ENCODE results near the gene ARHGEF11. TPM values are rescaled to one million over a fixed set of nuclear protein-coding genes. Genes with fewer than 3 reads are reported as not detected.

Gene ARHGEF11
- total and polyA plus RNA-seq, 2 of the 4 experiments (the other 2 are of a cell fraction), result 16.8 to 17.2 TPM

GRCh38 chr1:156921053-156921529 lies 124.5 kb downstream of the ARHGEF11 start:
- Histone ChIP-seq H2BK15ac (ENCODE audit: low read depth, low read length) (no peak overlapping the region), H3K79me1 (ENCODE audit: low read depth in 1 of 2, low read length in 2 of 2) (no peaks in the 10 kb centered on the region), H3K4me1 (ENCODE audit: control insufficient read depth, insufficient read depth, low read length) (peaks cover 2% of the 10 kb centered on the region), H3K4me3 (ENCODE audit: insufficient read depth, low read depth, low read length) (no peak overlapping the region), H3K9me1 (ENCODE audit: insufficient read depth, low read length) (no peaks in the 10 kb centered on the region; the same call in 1 of the 2 replicates), H2AK5ac (ENCODE audit: low read depth, low read length) (no peak overlapping the region), H3K4me2 (ENCODE audit: low read depth, low read length) (no peak overlapping the region), H3K18ac (ENCODE audit: low read depth, low read length) (no peak overlapping the region), H3K23ac (ENCODE audit: low read depth, low read length) (no peak overlapping the region), H4K20me1 (ENCODE audit: insufficient read depth, low read length) (no peaks in the 10 kb centered on the region; the same call in 1 of the 2 replicates), H2BK120ac (ENCODE audit: low read depth, low read length) (no peak overlapping the region), H3K9me3 (ENCODE audit: control insufficient read depth, insufficient read depth, low read length) (no peaks in the 10 kb centered on the region), H3K27me3 (ENCODE audit: control insufficient read depth, insufficient read depth, low read length) (peaks cover 49% of the 10 kb centered on the region), H3K9ac (ENCODE audit: low read depth, low read length) (no peak overlapping the region), H2BK20ac (ENCODE audit: low read depth, low read length) (no peak overlapping the region), H4K8ac (ENCODE audit: low read depth in 2 of 2, low read length in 2 of 2) (no peak overlapping the region), H2AK9ac (replicated peaks; ENCODE audit: low read depth, low read length, poor library complexity) (no peak overlapping the region), H3K36me3 (ENCODE audit: control insufficient read depth, insufficient read depth, low read length) (no peaks in the 10 kb centered on the region), H4K5ac (ENCODE audit: low read depth, low read length) (no peak overlapping the region), H2AFZ (replicated peaks; ENCODE audit: low read length, poor library complexity) (no peak overlapping the region), H4K91ac (ENCODE audit: insufficient read depth, low read depth, low read length) (no peak overlapping the region), H3K4ac (ENCODE audit: low read depth, low read length) (no peak overlapping the region), H3K56ac (ENCODE audit: extremely low read depth, insufficient read depth, low read length) (no peak overlapping the region), H3K14ac (replicated peaks; ENCODE audit: low read depth, low read length) (no peak overlapping the region), H2BK5ac (ENCODE audit: low read depth, low read length, poor library complexity, severe bottlenecking) (no peak overlapping the region), H3K27ac (ENCODE audit: insufficient read depth, low read length) (no peak overlapping the region)
- ChIA-PET POLR2A (ENCODE audit: unreplicated experiment) (no interaction called here), CTCF (interaction anchor here (1.4 kb wide), 1 partner anchor 29 kb away, joined by 8 read pairs; no protein-coding TSS in a partner anchor)
- BruUV-seq (replicated peaks), result no TSS peak
- no peak for TF ChIP-seq MXI1 (IDR thresholded peaks at IDR 0.05; ENCODE audit: borderline replicate concordance, low read depth, low read length)
- no peak for TF ChIP-seq MAZ (IDR thresholded peaks at IDR 0.05; ENCODE audit: borderline replicate concordance, low read depth, low read length)
- no peak for DNase-seq
- dilution Hi-C loops (cut with HindIII; ENCODE audit: low sequenced_read_pairs, unreplicated experiment) (no loop called here), intact Hi-C loops (cut with micrococcal nuclease) (loop anchor here (5.0 to 10.0 kb wide), 2 partner anchors 124 to 196 kb away; partner anchors contain the start of genes ISG20L2 and METTL25B), in situ Hi-C loops (cut with MboI; ENCODE audit: low sequenced_read_pairs) (no loop called here)
- ATAC-seq (ENCODE audit: low read depth), result no peak
- no CpG with 5 or more reads among the region's 7 CpGs for WGBS, 2 experiments (ENCODE audit: extremely low coverage in 2 of 2, insufficient read length in 1 of 2)

Measured in IMR-90 (cell line).